GM12878 (cell line): ENCODE results near the gene GDNF. TPM values are rescaled to one million over a fixed set of nuclear protein-coding genes. Genes with fewer than 3 reads are reported as not detected.
"Not testable (repeated sequence)": the region's sequence is repeated elsewhere in the genome, so short reads cannot be mapped to it uniquely, and the experiment has no call there.

ENCODE experiments used
- ATAC-seq: fragments of 200-7000 bp; cut with Tn5 transposase; 3 replicates; pipeline ENCODE4 v1.9.1; 2020; ENCODE audit warnings: mild to moderate bottlenecking, moderate library complexity
- BruUV-seq: library from RNA; stranded (reverse); fragments of 400-500 nt; replicated peaks from 2 replicates; lab custom pipeline; 2021; lab: Mats Ljungman, UMichigan
- CTCF ChIA-PET: fragments of 300-600 bp; sonication (Branson Sonifier 250); formaldehyde crosslinking; extraction: SDS; loops from one replicate; lab custom pipeline; 2021; ENCODE audit warnings: inconsistent platforms; lab: Yijun Ruan, JAX
- POLR2A ChIA-PET: fragments of 350-600 bp; formaldehyde crosslinking; extraction: SDS; loops from one replicate; lab custom pipeline; 2021; ENCODE audit warnings: inconsistent platforms; lab: Charles Lee
- RAD21 ChIA-PET: fragments of 300-600 bp; sonication (Branson Sonifier 250); formaldehyde crosslinking; loops from one replicate; lab custom pipeline; 2023; ENCODE audit warnings: antibody characterized with exemption; ENCODE audit not compliant: unreplicated experiment; lab: Charles Lee
- SMC1A ChIA-PET: fragments of 300-600 bp; sonication (Branson Sonifier 250); formaldehyde crosslinking; loops from one replicate; lab custom pipeline; 2023; ENCODE audit not compliant: unreplicated experiment, uncharacterized antibody; lab: Charles Lee
- DNase-seq: peaks from one replicate; pipeline ENCODE4 v3.0.0-alpha.2; 2011; ENCODE audit warnings: low read depth, low spot score
- FAIRE-seq: peaks from 3 replicates; lab custom pipeline; 2011; peaks lifted over from hg19 to GRCh38; lab: Jason Lieb, UNC
- H2AFZ ChIP-seq: 2 replicates; pipeline ENCODE4 v1.6.0; 2011; ENCODE audit warnings: low read depth, low read length, control low read depth; ENCODE audit not compliant: control insufficient read depth
- H3K27ac ChIP-seq: 2 replicates; pipeline ENCODE4 v1.5.1; 2011; ENCODE audit warnings: control low read depth; ENCODE audit not compliant: control insufficient read depth, insufficient read depth
- H3K27me3 ChIP-seq, 2 experiments: replicated peaks in 1 of 2; 2 replicates each; pipeline versions ENCODE4 v1.6.0 to v1.6.1; 2011; ENCODE audit warnings: low read length in 1 of 2; ENCODE audit not compliant: control insufficient read depth in 2 of 2, insufficient read depth in 2 of 2
- H3K36me3 ChIP-seq, 2 experiments: 2 replicates each; pipeline ENCODE4 v1.5.1; 2011; ENCODE audit warnings: low read length in 1 of 2; ENCODE audit not compliant: control insufficient read depth in 2 of 2, insufficient read depth in 2 of 2
- H3K4me1 ChIP-seq: 2 replicates; pipeline ENCODE4 v1.6.1; 2011; ENCODE audit warnings: mild to moderate bottlenecking, low read length, moderate library complexity, mixed read lengths; ENCODE audit not compliant: control insufficient read depth, insufficient read depth
- H3K4me2 ChIP-seq: 2 replicates; pipeline ENCODE4 v1.6.0; 2011; ENCODE audit warnings: control low read depth; ENCODE audit not compliant: control insufficient read depth, insufficient read depth
- H3K4me3 ChIP-seq: fragments of 200-600 bp; sonication (generic); 2 replicates; pipeline ENCODE4 v1.5.1; 2016
- H3K79me2 ChIP-seq: 2 replicates; pipeline ENCODE4 v1.6.0; 2011; ENCODE audit warnings: low read length; ENCODE audit not compliant: control insufficient read depth, insufficient read depth
- H3K9ac ChIP-seq: 2 replicates; pipeline ENCODE4 v1.8.0; 2011; ENCODE audit warnings: low read length, control low read depth, mixed read lengths; ENCODE audit not compliant: control insufficient read depth, insufficient read depth
- H3K9me3 ChIP-seq: replicated peaks from 3 replicates; pipeline ENCODE4 v1.5.1; 2011; ENCODE audit warnings: mild to moderate bottlenecking, low read length; ENCODE audit not compliant: control insufficient read depth, insufficient read depth
- H4K20me1 ChIP-seq: 2 replicates; pipeline ENCODE4 v1.6.0; 2011; ENCODE audit not compliant: control insufficient read depth, insufficient read depth
- WGBS: methylation state at CpG from one replicate; pipeline ENCODE4 v1.1.6; 2016; ENCODE audit warnings: low lambda C conversion rate; ENCODE audit not compliant: insufficient replicate concordance, insufficient coverage; ENCODE audit errors: missing lambda C conversion rate; 5-methylcytosine and 5-hydroxymethylcytosine counted together
- in situ Hi-C: fragments of 300-500 bp; cut with MboI; formaldehyde crosslinking; loops from 9 replicates; pipeline ENCODE4 v1.14.3; 2018; ENCODE audit warnings: mixed read lengths
- intact Hi-C: fragments of 100-400 bp; cut with micrococcal nuclease; formaldehyde crosslinking; loops from one replicate; pipeline ENCODE4 v1.14.2; 2022; ENCODE audit not compliant: unreplicated experiment
- polyA plus RNA-seq, 11 experiments: library from polyadenylated mRNA; depleted of rRNA in 4 of 11; unstranded in 6 of 11; stranded (reverse) in 5 of 11; fragments of >200 nt; fragmentation: Nextera tagmentation in 4 of 11; fragmentation: Illumina TruSeq in 1 of 11; extraction: Ambion mirVana in 4 of 11; extraction: Trizol in 1 of 11; gene quantifications; 1 replicate in 1 of 11; 2 replicates in 10 of 11; pipeline versions ENCODE4 v1.2.1 to v1.2.3, GENCODE V29; 2011 to 2016; ENCODE audit warnings: inconsistent platforms in 2 of 11, missing spikeins in 2 of 11, low read depth in 1 of 11
- total RNA-seq, 4 experiments: library from RNA; depleted of rRNA in 3 of 4; stranded (reverse); fragments of >200 nt in 3 of 4; fragmentation: Illumina TruSeq in 1 of 4; extraction: Trizol in 1 of 4; gene quantifications; 2 replicates each; pipeline versions ENCODE4 v1.2.1 to v1.2.3, GENCODE V29; 2013 to 2021

The GDNF gene
- total and polyA plus RNA-seq, 10 of the 15 experiments (the other 5 are each of a cell fraction or from before 2014, with no cell fraction given) = not detected

DNA sequence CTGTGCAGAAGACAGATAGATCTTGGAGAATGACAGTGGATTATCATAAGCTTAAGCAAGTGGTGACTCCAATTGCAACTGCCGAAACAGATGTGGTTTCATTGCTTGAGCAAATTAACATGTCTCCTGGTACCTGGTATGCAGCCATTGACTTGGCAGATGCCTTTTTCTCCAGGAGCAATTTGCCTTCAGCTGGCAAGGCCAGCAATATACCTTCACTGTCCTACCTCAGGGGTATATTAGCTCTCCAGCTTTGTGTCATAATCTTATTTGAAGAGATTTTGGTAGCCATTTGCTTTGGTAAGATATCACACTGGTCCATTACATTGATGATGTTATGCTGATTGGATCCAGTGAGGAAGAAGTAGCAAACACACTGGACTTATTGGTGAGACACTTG, 43.4 kb downstream of the GDNF start:
- H3K79me2 ChIP-seq, CTCF ChIA-PET, in situ Hi-C loops, BruUV-seq, H4K20me1 ChIP-seq, POLR2A ChIA-PET, H3K36me3 ChIP-seq, H3K4me3 ChIP-seq, H3K27ac ChIP-seq, H2AFZ ChIP-seq, H3K4me2 ChIP-seq, ATAC-seq, intact Hi-C loops, H3K9ac ChIP-seq, H3K9me3 ChIP-seq, H3K27me3 ChIP-seq, SMC1A ChIA-PET, RAD21 ChIA-PET, DNase-seq, FAIRE-seq, H3K4me1 ChIP-seq: not testable (repeated sequence)
- WGBS = 50% methylated on average over 1 of the region's 1 CpG

DNA sequence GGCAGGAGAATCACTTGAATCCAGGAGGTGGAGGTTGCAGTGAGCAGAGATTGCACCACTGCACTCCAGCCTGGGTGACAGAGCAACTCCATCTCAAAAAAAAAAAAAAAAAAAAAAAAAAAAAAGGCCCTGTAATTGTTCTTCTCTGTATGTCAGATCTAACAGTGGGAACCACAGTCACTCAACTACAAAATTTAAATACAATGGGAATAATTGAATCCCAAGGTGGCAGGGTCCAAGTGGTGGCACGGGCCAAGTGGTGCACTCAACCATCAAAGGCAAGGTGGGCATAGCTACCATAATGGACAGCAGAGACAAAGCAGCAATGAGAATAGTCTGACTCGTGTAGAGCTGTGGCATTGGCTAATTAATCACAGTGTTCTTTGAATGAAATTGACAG, 44.5 kb downstream of the GDNF start:
- ATAC-seq, H3K4me3 ChIP-seq, POLR2A ChIA-PET, intact Hi-C loops, DNase-seq, H3K4me2 ChIP-seq, H3K79me2 ChIP-seq, H4K20me1 ChIP-seq, H2AFZ ChIP-seq, H3K9ac ChIP-seq, H3K9me3 ChIP-seq, H3K27me3 ChIP-seq, FAIRE-seq, BruUV-seq, H3K27ac ChIP-seq, in situ Hi-C loops, RAD21 ChIA-PET, CTCF ChIA-PET, SMC1A ChIA-PET, H3K36me3 ChIP-seq, H3K4me1 ChIP-seq: not testable (repeated sequence)
- WGBS = 0% methylated on average over 2 of the region's 2 CpGs
